GM19023 (cell line): ENCODE data around the gene TULP4.

ENCODE experiments used
- ATAC-seq: cut with Tn5 transposase; IDR thresholded peaks from one replicate; pipeline ENCODE4 v1.9.1; 2021; ENCODE audit warnings: mild to moderate bottlenecking, moderate library complexity; ENCODE audit not compliant: unreplicated experiment

The TULP4 gene

DNA sequence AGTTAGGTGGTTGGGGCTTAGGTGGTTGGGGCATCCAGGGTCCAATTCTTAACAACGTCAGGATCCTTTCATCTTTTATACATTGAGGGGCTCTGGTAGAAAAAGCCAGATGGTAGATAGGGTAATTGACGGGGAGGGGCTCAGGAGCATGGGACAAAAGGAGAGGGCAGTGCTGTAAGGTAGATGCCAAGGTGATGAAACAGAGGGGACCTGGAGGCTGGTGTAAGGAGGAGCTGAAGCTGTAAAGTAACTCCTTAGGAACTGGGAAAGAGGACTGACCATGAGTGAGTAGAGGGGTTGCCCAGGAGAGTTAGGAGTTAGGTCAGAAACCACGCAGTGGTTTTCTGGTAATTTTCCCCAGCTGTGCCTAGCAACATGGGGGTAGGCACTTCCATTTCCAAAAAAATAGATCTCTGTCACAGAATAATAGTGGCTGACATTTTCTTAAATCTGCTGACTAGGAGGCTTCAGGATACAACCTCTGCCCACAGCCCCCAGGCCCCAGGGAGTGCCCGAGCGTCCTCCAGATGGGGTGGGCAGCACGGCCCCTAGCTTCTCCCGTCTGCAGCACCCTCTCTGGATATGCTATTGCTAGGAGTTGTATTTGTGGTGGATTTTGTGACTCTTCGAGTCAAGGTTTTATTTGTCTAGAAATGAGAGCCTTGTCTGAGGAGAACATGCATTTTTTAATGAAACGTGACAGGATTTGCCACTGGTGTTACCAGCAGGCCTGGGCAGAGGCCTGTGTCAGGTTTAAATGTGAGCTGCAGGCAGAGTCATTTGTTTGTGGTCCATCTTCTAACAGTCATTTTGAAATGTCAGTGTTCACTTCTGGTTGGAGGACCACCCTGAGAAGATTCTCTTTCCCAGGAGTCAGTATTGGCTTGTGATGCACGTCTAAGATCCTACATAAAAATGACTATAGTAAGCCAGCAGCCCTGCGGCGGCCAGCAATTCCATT is 44.6 kb downstream of the TULP4 start:
- ATAC-seq = peak; percentile 36

DNA sequence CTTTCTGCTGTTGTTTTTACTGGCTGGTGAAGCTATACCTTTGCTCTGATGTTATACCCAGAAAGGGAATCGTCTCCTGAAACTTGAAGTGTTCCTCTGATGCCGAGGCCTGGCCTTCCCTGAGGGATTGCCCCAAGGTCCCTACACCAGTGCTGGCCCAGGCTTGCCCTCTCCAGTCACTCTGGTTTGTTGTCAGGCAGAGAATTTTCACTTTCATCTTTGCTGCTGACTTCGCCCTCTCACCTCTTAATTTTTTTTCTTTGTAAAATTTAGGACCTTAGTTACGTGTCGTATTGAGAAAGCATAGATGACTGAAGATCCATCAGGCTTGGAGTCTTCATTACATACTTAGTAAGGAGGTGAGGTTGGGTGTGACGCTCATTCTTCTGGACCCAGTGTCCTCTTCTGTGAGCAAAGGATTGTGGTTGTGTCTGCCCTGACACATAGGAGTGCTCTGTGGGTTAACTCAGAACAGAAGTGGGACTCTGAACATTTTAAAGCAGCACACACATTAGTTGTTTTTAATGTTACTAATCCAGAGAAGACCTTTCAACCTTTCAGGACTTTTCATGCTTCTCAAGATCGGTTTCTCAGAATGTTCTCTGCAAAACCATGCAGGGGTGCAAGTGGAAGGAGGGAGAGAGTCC is 45.4 kb downstream of the TULP4 start:
- ATAC-seq = peak; percentile 72

DNA sequence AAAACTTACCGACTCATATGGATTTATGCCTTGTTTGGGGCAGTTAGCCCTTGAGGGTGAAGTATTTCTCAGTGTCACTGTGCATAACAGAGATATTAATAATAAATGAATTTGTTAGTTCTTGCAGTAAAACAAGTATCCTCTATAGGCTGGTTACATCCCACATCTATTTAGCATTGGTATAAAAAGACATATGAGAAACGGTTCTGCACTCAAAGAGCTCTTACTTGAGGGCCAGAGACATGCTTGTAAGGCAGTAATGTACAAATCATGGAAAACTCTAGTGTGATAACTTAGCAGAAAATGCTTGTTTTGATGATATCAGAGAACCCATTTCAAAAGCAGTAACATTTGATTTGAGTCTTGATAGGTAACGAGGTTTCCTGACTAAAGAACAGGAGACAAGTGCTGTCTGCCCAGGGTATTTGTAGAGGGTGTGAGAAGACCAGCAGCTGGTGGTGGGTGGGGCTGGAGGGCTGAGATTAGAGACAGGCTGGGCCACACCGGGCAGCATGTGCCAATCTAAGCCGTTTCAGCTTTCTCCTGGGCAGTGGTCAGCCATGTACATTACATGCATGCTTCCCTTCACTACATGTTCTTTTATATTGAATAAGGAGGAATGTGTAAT is 46.3 kb downstream of the TULP4 start:
- no peak for ATAC-seq

DNA sequence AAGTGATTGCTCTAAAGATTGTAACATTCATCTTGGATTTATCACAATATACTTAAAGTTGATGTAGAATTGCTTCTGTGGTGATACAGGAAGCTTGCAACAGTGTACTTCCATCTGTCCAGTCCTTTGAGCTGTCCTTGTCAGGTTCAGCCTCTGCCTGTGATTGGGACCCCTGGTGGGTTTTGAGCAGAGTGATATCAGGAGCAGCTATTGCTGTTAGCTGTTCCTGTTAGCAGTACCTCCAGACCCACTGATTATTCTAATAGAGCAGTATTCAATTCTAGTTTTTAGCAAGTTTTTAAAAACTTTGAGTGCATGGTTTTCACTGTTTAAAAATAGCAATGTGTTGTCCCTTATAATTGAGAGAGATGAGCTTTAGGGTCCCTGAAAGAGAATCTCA is 48.8 kb downstream of the TULP4 start:
- no peak for ATAC-seq

GRCh38 chr6:158361961-158362669 is 49.9 kb downstream of the TULP4 start:
- no peak for ATAC-seq

- ATAC-seq = no peak
Measured at GRCh38 chr6:158366363-158366762, 54.1 kb downstream of the TULP4 start.

DNA sequence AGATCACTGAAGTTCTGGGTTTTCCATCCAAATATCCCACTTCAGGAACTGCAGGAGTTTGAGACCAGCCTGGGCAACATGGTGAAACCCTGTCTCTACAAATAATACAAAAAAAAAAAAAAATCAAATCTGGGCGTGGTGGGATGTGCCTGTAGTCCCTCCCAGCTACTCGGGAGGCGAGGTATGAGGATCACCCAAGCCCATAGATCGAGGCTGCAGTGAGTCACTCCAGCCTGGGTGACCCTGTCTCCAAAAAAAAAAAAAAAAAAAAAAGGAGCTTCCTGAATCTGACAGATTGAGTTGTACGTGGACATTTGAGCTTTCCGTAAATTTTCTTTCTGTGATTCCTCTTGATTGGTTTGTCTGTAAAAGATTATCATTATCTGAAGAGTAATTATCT is 55.6 kb downstream of the TULP4 start:
- no peak for ATAC-seq

DNA sequence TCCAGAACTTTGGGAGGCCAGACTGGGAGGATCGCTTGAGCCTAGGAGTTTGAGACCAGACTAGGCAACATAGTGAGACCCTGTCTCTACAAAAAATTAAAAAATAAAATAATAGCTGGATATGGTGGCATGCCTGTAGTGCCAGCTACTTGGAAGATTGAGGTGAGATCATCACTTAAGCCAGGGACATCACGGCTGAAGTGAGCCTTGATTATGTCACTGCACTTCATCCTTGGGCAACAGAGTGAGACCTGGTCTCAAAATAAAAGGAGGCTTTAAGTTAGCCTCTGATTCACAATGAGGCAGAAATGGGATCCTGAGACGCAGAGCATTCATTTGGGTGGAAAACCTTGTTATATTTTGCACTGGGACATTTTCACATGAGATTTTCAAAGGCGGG is 57.0 kb downstream of the TULP4 start:
- no peak for ATAC-seq

GRCh38 chr6:158370805-158371204 is 58.5 kb downstream of the TULP4 start:
- no peak for ATAC-seq

- ATAC-seq = no peak
Measured at GRCh38 chr6:158371261-158371660, 59.0 kb downstream of the TULP4 start.

GRCh38 chr6:158372574-158372973 is 60.3 kb downstream of the TULP4 start:
- no peak for ATAC-seq

DNA sequence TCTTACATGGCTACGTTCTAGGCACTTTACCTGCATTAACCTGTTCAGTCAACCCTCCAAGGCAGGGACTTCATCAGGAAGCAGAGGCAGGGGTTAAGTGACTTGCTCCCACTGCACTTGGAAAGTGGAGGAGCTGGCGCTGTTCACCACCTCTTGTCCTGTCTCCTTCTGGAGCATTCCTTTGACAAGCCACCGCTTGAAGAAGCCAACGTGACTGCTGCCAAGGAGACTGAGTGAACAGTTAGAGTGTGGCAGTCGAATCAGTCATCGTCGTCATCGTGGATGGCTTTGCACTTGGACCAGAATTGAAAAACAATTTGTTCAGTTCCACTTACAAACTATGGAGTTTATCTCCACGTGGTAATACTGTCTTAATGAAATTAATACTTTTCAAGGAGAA is 60.9 kb downstream of the TULP4 start:
- no peak for ATAC-seq

- no peak for ATAC-seq
Measured at GRCh38 chr6:158374020-158374419, 61.8 kb downstream of the TULP4 start.

DNA sequence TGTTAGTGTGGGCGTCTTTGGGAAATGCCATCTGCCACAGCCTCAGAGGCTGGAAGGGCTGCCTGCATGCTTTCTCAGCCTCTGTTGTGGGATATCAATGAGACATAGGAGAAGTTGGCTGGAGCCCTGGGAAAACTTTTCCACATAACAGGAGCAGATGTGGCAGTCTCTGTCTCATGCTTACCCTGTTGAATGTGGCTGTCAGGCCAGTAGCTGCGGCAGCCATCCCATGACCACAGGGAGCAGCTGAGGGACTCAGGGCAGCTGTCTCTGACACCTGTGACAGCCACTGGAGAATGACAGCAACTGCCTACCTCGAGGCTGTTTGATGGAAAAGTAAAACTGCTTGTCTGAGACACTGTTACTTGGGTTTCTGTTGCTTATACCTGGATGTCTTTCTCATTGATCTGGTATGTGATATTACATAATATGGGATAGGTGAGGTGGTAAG is 64.4 kb downstream of the TULP4 start:
- no peak for ATAC-seq

DNA sequence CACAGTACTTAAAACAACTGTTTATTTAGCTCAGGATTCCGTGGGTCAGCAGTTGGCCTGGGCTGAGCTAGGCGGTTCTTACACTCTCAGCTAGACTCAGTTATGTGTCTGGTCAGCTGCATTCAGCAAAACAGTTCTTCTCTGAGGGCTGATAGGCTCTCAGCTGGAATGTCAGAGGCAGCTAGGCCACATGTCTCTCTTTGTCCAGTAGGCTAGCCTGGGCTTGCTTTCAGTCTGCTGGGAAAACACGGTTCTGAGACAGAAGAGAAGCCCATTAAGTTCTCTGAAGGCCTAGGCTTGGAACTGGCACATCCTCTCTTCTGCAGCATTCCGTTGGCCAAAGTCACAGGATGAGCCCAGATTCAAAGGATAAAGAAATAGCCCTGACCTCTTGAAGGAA is 65.6 kb downstream of the TULP4 start:
- no peak for ATAC-seq

DNA sequence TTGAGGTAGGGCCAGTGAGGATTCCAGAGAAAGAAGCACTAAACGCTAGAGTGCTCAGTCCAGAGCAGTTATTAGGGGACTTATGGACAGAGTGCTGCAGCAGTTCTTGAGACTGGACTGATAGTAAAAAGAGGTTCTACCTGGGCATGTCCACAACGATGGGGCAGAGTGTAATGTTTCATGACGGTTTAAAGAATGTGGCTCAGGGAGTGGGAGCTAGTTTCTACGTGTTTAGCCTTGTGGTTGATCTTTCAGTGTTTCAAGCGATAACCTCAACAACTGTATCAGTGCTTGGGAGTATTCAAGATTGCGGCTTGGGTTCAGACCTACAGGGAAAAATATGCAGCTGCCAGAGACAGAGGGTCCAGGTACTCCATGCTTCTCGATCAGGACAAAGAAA is 67.1 kb downstream of the TULP4 start:
- no peak for ATAC-seq

DNA sequence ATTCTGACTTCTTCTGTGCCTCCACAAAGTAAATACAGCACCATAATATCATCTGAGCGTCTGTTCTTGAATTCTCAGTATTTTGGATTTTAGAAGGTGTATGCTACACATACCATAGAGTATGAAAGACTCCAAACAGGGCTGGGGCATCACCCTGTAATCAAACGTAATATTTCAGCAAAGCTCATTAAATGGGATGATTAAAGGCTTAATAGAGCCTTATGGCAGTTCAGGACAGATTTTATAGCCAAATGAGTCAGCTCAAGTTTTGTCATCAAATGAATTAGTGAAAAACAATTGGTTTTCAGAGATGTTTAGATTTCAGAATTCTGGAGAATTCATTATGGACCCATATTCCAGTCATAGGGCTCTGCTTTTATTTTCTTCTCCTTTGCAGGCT is 68.9 kb downstream of the TULP4 start:
- ATAC-seq = no peak

DNA sequence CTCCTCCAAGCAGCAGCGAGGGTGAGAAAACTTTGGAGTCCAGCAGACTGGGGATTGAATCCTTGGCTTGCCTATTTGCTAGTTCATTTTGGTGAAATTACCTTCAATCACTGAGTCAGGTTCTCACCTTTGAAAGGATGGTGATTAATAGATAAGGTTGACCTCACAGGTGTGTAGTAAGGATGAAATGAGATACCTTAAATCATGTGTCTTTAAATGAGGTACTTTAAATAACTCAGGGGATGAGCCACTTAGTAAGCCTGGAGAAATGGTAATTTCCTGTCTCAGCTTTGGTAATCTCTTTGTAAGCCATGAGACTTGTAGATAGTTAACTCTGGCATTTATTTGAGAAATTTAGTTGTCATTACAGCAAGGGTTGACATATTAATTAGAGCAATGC is 70.2 kb downstream of the TULP4 start:
- no peak for ATAC-seq

DNA sequence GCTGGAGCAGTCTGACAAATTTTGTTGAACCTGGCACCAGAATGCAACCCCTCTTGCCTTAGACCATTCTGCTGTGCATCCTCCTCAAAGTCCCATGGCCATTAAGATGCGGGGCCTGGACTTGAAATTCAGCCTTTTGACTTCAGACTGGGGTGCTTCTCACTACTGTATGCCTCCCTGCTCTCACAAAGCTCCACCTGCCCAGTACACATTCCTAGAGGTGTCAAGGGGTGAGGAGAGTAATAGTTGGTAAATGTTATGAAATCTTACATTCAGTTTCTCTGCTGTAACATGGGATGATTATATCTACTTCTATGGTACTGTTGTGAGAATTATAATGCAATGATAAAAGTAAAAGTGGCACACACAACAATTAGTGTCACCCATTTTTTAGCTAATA is 70.8 kb downstream of the TULP4 start:
- ATAC-seq = no peak

GRCh38 chr6:158383542-158383941 is 71.3 kb downstream of the TULP4 start:
- ATAC-seq = no peak

GRCh38 chr6:158384671-158385110 is 72.4 kb downstream of the TULP4 start:
- no peak for ATAC-seq
